NOMO-1 (cell line): ENCODE results near the gene TAS2R13.

Experiments used
- DNase-seq, 2 experiments: peaks; one replicate each; lab custom pipeline; 2025; ENCODE audit not compliant: unreplicated experiment in 2 of 2; lab: John Stamatoyannopoulos, UW

The TAS2R13 gene

GRCh38 chr12:10909462-10909861, at the start of gene TAS2R13:
Gene TAS2R13 (minus strand): TSS chr12:10909562. CDS start chr12:10909298, 264 bp downstream.
- DNase-seq, result no peak

GRCh38 chr12:10957741-10958140, 48.4 kb upstream of the TAS2R13 start:
- DNase-seq, result no peak

- DNase-seq, result no peak
Measured at GRCh38 chr12:10956085-10956484, 46.7 kb upstream of the TAS2R13 start.

- DNase-seq, result no peak
Measured at GRCh38 chr12:10952645-10953044, 43.3 kb upstream of the TAS2R13 start.

- DNase-seq, result no peak
Measured at GRCh38 chr12:10943167-10943566, 33.8 kb upstream of the TAS2R13 start.

GRCh38 chr12:10941916-10942607, 32.7 kb upstream of the TAS2R13 start:
- DNase-seq, result no peak

- DNase-seq, result no peak
Measured at GRCh38 chr12:10941369-10941768, 32.0 kb upstream of the TAS2R13 start.

- no peak for DNase-seq
Measured at GRCh38 chr12:10940389-10940788, 31.0 kb upstream of the TAS2R13 start.

GRCh38 chr12:10939163-10939562, 29.8 kb upstream of the TAS2R13 start, which contains the start of gene TAS2R14:
Gene TAS2R14 (minus strand): TSS chr12:10939263. CDS start chr12:10939207, 56 bp downstream.
- no peak for DNase-seq

GRCh38 chr12:10936506-10936905, 27.1 kb upstream of the TAS2R13 start:
- no peak for DNase-seq

GRCh38 chr12:10928746-10929286, 19.5 kb upstream of the TAS2R13 start, which contains the start of gene PRH2:
Gene PRH2 (plus strand): TSS chr12:10929236. CDS start chr12:10929274, 38 bp downstream.
- no peak for DNase-seq

GRCh38 chr12:10926269-10926668, 16.9 kb upstream of the TAS2R13 start:
- DNase-seq, result no peak

GRCh38 chr12:10919809-10920208, 10.4 kb upstream of the TAS2R13 start:
- DNase-seq, result no peak

- no peak for DNase-seq
Measured at GRCh38 chr12:10910380-10910779, 1.0 kb upstream of the TAS2R13 start.

GRCh38 chr12:10904686-10905085, 4.7 kb downstream of the TAS2R13 start:
- no peak for DNase-seq

- no peak for DNase-seq
Measured at GRCh38 chr12:10901427-10901826, 7.9 kb downstream of the TAS2R13 start.

- no peak for DNase-seq
Measured at GRCh38 chr12:10900972-10901371, 8.4 kb downstream of the TAS2R13 start.

GRCh38 chr12:10900530-10900929, 8.8 kb downstream of the TAS2R13 start:
- DNase-seq, result no peak

GRCh38 chr12:10896854-10897253, 12.5 kb downstream of the TAS2R13 start:
- DNase-seq, result no peak

GRCh38 chr12:10891937-10892336, 17.4 kb downstream of the TAS2R13 start:
- DNase-seq, result no peak

GRCh38 chr12:10889226-10889625, 20.1 kb downstream of the TAS2R13 start:
- no peak for DNase-seq

GRCh38 chr12:10884086-10884725, 25.2 kb downstream of the TAS2R13 start, which contains the start of gene PRH1:
Gene PRH1 (minus strand): TSS chr12:10884255. CDS start chr12:10884217, 38 bp downstream.
- no peak for DNase-seq
